ENCODE measurements around the gene PRKAR2A.
"Not testable (repeated sequence)": the region's sequence is repeated elsewhere in the genome, so short reads cannot be mapped to it uniquely, and the experiment has no call there.

PRKAR2A gene

DNA sequence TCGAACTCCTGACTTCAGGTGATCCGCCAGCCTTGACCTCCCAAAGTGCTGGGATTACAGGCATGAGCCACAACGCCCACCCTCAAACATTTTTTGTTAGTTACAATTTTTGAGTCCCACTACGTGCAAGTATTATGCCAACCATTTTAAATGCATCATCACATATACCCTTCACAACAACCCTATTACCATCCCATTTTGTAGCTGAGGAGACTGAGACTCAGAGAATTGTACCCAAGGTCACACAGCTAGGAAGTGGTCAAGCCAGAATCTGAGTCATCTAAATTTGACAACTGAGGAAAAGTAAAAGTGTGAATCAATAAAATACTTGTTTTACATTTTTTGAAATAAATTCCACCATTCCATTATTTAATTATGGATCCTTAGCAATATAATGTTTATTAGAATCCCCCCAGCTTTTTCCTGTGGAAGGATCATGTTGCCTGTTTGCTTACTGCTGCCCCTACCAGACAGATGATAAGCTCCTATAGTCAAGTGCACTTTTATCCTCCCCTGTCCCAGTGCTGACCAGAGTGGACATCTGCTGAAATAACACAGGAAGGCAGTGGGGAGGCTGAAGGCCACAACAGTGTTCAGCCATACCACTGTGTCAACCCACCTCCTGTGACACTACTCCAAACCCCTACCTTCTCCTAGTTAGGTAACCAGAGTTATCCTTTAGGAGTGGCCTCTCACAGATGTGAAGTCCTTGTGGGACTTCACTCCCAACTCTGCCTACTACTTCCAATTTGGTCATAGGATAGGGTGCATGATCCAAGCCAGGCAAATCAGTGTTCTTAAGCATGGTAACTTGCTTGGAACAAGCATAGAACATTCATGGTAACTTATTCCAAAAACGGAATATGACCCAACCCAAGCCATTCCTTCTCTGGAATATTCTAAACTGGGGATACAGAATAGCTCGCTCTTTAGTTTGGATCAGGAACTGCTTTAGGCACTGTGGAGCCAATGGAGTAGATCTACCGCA is 28.1 kb downstream of the PRKAR2A start:
- TF ChIP-seq, protein P1, sequence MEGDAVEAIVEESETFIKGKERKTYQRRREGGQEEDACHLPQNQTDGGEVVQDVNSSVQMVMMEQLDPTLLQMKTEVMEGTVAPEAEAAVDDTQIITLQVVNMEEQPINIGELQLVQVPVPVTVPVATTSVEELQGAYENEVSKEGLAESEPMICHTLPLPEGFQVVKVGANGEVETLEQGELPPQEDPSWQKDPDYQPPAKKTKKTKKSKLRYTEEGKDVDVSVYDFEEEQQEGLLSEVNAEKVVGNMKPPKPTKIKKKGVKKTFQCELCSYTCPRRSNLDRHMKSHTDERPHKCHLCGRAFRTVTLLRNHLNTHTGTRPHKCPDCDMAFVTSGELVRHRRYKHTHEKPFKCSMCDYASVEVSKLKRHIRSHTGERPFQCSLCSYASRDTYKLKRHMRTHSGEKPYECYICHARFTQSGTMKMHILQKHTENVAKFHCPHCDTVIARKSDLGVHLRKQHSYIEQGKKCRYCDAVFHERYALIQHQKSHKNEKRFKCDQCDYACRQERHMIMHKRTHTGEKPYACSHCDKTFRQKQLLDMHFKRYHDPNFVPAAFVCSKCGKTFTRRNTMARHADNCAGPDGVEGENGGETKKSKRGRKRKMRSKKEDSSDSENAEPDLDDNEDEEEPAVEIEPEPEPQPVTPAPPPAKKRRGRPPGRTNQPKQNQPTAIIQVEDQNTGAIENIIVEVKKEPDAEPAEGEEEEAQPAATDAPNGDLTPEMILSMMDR (IDR thresholded peaks at IDR 0.05; ENCODE audit: insufficient read depth, missing control alignments), result no peak
- no peak for FAIRE-seq
- no peak for DNase-seq (ENCODE audit: insufficient read length, low spot score)

DNA sequence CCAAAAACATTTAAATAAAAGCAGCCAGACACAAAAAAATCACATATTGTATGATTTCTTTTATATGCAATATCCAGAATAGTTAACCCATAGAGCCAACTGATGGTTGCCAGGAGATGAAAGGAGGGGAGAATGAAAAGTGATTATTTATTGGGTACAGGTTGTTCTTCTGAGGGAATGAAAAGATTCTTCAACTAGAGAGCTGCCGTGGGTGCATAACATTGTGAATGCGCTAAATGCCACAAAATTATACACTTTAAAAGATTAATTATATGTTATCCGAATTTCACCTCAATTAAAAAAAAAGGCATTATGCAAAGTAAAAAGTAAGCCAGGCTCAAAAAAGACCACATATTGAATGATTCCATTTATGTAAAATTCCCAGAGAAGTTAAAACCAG is 36.1 kb downstream of the PRKAR2A start:
- TF ChIP-seq, protein P1 (IDR thresholded peaks at IDR 0.05; ENCODE audit: insufficient read depth, missing control alignments), result no peak
- no peak for FAIRE-seq
- DNase-seq (ENCODE audit: insufficient read length, low spot score), result no peak

DNA sequence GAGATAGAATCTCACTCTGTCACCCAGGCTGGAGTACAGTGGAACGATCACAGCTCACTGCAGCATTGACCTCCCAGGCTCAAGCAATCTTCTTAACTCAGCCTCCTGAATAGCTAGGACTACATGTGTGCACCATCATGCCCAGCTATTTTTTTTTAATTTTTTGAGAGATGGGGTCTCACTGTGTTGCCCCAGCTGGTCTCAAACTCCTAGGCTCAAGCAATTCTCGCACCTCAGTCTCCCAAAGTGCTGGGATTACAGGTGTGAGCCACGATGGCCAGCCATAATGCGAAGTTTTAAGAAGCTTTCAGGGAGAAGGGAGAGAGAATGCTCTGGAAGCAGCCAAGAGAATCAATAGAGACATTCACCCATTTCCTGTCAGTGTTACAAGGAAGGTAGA is 42.7 kb downstream of the PRKAR2A start:
- TF ChIP-seq, protein P1 (IDR thresholded peaks at IDR 0.05; ENCODE audit: insufficient read depth, missing control alignments), result no peak
- FAIRE-seq (no peak), DNase-seq (ENCODE audit: insufficient read length, low spot score) (no peak)

DNA sequence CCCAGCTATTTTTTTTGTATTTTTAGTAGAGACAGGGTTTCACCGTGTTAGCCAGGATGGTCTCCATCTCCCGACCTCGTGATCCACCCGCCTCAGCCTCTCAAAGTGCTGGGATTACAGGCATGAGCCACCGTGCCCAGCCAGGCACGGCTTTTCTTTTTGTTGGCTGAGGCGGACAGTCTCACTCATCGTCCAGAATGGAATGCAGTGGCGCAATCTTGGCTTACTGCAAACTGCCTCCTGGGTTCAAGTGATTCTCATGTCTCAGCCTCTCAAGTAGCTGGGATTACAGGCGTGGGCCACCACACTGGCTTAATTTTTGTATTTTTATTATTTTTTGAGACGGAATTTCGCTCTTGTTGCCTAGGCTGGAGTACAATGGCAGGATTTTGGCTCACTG is 46.8 kb downstream of the PRKAR2A start:
- not testable (repeated sequence) for DNase-seq (ENCODE audit: insufficient read length, low spot score); FAIRE-seq

DNA sequence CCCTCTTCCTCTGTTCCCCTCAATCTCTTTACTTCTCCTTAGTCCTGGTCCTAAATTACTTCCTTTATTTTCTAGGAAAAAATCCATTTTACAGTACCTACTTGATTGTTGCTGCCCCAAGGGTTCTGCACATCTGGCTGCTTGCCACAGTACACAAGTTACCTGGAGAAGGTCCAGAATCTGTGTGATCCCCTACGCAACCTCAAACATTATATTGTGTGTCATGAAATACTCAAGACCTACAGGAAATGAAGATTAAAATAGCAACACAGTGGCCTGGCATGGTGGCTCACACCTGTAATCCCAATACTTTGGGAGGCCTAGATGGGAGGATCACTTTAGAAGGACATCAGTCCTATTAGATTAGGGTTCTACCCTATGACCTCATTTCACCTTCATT is 48.7 kb downstream of the PRKAR2A start:
- DNase-seq (ENCODE audit: insufficient read length, low spot score), result no peak
- no peak for FAIRE-seq
- TF ChIP-seq, protein P1 (IDR thresholded peaks at IDR 0.05; ENCODE audit: insufficient read depth, missing control alignments), result no peak

DNA sequence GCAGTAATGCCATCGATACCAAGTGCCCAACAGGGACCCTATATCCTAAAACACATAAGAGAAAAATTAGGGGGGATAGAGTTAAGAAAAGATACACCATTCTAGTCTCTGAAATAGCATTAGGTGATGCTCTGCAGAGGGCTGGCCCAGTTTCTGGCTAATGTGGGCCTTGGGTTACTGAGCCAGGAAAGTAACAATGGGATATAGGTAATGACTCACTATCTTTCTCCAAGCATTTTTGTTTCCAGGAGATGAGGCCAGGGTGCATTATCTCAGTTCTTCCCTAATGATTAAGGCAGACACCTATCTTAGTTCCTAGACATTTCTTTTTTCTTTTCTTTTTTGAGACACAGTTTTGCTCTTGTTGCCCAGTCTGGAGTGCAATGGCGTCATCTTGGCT is 50.0 kb downstream of the PRKAR2A start:
- TF ChIP-seq, protein P1 (IDR thresholded peaks at IDR 0.05; ENCODE audit: insufficient read depth, missing control alignments), result no peak
- FAIRE-seq (no peak), DNase-seq (ENCODE audit: insufficient read length, low spot score) (no peak)

DNA sequence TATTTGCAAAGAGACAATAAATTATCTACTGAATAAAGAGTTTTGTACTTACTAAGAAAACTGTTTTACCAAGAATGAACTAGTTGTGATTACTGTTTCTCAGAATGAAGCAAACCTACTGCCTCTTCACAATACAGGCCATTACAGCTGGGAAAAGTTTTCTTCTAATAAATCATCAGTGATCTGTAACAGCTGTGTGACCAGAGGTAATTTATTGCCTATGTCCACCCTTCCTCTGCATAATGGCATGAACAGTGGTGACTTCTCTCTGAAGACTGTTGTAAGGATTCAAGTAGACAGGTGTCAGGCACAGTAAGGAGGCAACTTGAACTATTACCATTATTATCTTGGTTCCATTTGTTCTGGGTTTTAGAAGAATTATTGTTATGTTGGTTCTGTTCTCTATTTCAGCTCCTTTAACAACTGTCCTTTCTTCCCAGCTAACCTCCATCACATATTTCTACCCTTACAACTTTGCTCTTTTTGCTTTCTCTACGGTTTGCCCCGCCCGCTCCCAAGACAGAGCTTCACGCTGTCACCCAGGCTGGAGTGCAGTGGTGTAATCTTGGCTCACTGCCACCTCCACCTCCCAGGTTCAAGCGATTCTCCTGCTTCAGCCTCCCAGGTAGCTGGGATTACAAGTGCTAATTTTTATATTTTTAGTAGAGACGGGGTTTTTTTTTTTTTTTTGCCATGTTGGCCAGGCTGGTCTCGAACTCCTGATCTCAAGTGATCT is 51.5 kb downstream of the PRKAR2A start:
- no peak for FAIRE-seq
- TF ChIP-seq, protein P1 (IDR thresholded peaks at IDR 0.05; ENCODE audit: insufficient read depth, missing control alignments), result no peak
- DNase-seq (ENCODE audit: insufficient read length, low spot score), result no peak

DNA sequence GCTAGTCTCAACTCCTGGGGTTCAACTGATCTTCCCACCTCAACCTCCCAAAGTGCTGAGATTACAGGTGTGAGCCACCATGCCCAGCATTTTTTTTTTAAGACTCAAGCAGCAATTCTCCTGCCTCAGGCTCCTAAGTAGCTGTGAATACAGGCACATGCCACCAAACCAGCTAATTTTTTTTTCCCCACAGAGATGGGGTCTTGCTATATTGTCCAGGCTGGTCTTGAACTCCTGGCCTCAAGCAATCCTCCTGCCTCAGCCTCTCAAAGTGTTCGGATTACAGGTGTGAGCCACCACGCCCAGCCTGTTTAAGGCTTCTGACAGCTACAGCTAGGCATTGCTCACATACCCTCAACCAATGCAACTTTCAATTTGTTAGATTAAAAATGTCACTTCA is 54.2 kb downstream of the PRKAR2A start:
- DNase-seq (ENCODE audit: insufficient read length, low spot score); FAIRE-seq: not testable (repeated sequence)

Data from D721Med (cell line).